DMS53 (cell line): ENCODE measurements around the gene SP8.
A peak's percentile ranks its signal among the peaks of the same experiment; 100 is the strongest.

ENCODE experiments used
- DNase-seq: peaks from one replicate; lab custom pipeline; 2025; lab: John Stamatoyannopoulos, UW

Gene SP8

DNA sequence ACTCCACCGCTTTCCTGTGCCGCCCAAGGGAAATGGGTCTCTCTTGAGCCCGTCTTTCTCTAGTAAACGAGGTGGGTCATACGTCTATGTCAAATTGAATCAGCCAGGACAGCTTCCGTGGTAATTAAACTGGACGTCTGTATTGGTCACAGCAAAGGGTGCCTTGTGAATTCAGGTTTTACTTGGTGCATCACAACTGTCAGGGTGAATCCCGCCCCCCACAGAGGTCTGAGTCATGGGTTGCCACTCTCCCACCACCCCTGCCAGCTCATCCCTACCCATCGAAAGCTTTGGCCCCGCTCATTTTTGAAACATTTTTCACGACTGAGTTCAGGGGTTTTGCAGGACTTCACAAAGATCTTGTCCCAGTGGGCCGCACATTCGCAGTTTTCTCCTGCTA is 8.0 kb upstream of the SP8 start:
- no peak for DNase-seq

DNA sequence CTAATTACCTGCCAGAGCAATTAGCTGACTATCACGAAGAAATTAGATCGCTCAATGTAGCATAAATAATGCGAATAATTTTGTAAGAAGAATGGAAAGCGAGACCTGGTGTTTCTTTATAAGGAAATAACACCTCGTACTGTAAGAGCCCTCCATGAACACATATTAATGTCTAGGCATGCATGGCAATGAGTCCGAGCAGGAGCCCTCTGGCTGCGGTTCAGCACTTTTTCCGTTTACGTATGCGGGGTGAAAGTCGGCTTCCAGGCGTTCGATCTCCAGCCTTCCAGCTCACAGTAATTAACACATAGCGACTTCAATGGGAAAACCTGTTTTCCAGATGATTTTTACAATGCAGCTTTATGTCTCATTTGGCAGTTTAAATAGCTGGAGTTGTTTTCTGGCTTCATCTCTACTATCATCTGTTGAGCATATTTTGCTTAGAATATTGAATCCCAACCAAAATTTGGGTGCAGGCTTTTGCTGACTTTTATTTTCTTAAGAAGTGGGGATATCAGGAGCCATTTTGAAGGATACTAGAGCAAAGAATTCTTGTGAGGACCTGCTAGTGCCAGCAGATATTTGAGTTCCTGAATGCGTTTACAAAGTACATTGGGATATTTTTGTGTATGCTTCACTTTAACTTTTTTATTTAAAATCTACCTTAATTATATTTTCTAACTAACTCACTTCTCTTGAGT is 7.2 kb upstream of the SP8 start:
- DNase-seq = no peak

DNA sequence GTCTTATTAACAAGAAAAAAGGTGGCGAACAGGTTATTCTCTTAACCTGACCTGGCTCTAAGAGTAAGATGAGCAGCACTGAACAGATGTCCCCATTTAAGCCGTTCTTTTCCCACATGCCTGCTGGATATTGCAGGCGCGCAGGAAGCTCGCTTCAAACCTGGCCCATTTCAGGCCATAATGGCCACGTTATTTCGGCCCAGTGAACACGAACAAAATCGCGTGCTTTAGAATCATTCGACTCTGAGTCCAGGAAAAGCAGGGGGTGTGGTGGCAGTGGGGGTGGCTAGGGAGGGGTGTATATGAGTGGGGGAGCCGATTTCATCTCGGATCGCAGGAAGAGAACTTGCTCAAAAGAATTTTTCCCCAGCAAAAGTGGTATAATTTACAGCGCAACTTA is 6.6 kb upstream of the SP8 start:
- no peak for DNase-seq

DNA sequence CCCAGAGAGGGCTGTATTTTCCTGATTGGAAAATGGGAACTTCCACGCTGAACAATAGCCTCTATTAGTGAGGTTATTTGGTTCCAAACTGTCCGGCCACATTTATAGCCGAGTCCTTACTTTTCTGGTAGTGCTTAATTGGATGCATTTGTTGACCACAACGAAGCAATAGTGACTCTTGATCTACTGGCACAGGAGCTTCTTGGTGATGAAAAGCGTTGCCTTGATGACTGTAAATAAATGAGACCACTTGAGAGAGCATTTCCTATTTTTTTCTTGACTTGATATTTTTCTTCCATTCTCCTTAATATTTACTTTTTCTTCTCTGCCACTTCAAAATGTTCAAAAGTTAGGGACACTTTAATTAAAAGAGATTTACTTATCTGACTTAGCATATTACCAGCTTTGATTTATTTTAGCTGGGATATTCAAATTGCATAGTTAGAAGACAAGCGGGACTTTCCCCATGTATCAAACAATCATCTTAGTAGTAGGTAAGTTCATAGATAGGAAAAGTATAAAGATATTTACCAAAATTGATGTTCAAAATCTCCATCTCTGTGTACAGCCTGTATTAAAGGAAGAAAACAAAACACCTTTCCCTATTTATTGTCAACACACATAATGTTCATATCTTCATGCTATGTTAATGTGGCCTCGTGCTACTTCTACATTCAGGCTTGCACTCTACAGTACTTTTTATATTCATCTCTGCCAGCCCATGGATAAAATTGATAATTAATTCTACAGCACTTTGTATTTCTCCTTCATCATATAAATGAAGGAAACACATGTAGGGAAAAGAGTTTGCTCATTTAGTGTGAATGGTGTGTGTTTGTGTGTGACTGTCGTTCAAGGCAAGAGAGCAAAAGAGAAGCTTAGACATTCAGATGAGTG is 5.1 kb upstream of the SP8 start:
- no peak for DNase-seq

DNA sequence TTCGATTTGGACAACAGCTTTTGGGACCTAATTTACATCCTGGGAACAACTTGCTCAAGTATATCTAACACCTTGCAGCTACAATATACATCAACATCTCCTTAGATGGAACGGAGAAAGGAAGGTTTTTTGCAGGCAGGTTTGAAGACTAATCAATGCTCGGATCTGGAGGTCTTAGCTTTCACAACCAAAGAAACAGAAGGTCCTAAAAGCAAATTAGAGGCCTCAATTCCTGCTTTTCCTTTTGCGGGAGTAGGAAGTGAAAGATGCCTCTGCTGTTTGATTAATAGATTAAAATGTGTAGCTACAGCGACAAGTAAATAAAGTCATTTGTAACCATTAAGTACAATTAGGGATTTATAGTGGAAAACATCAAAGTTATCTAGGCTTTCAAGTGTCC is 3.7 kb upstream of the SP8 start:
- no peak for DNase-seq

DNA sequence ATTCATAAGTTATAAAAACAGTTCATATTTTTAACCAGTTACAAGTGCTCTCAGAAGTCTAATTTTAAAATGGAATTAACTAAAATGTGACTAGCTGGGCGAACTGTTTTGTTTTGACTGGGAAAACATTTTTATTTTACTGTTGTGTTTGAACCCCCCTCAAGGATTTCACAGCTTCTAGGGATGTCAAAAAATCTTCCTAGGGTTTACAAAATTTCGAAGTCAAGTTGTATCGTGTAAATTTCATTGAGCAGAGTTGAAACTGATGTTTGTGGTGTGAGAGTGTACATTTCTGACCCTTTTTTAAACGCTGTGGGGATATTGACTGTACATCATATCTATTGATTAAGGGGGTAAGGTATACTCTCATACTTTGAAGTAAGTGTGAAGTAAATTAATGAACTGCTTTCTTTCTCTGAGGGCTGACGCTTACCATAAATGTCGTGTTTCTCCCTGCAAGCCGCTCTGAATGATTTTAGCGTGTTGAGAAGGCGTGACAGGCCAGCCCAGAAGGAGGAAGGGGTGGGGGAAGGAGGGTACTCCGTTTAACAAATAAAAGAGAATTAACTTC is 1.8 kb upstream of the SP8 start:
- no peak for DNase-seq

DNA sequence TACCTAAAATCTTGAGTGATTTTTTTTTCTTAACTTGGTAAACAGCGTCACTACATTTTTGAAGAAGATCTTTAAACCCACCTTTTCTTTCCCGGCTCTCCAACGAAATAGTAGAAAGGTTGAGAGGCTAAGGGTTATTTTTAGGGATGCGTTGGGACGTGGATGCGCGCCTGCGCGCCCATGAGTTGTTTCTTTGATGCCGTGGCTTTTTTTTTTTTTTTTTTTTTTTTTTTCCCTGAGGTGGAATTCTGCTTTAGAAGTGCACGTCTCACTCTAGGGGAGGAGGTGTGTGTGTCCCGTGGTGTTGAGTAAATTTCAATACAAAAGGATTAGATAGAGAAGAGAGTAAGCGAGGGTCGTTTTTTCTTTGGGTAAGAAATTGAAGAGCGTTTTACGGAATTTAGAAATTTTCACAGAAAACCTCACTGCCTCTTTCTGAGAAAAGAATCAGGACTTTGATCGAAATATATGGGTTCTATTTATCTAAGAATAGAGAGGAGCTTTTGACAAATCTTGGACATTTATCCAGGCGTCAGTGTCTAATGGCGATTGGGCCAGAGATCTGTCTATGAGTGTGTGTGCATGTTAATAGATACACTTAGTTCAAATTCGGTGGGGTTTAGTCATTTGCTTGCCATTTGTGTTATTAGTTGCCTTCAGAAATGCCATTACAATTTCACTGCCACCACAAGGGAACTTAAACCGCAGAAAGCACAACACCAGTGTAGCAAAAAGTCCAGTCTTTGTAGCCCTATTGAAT is 1.2 kb upstream of the SP8 start:
- DNase-seq = peak; percentile 89

GRCh38 chr7:20786421-20786778 is 286 bp downstream of the SP8 start:
- DNase-seq = peak; percentile 78

GRCh38 chr7:20786049-20786412 is 655 bp downstream of the SP8 start:
- DNase-seq = no peak

GRCh38 chr7:20785157-20786048 is 1.3 kb downstream of the SP8 start:
- DNase-seq = peak; percentile 91

GRCh38 chr7:20784388-20785156 is 2.1 kb downstream of the SP8 start:
- DNase-seq = peak; percentile 95

DNA sequence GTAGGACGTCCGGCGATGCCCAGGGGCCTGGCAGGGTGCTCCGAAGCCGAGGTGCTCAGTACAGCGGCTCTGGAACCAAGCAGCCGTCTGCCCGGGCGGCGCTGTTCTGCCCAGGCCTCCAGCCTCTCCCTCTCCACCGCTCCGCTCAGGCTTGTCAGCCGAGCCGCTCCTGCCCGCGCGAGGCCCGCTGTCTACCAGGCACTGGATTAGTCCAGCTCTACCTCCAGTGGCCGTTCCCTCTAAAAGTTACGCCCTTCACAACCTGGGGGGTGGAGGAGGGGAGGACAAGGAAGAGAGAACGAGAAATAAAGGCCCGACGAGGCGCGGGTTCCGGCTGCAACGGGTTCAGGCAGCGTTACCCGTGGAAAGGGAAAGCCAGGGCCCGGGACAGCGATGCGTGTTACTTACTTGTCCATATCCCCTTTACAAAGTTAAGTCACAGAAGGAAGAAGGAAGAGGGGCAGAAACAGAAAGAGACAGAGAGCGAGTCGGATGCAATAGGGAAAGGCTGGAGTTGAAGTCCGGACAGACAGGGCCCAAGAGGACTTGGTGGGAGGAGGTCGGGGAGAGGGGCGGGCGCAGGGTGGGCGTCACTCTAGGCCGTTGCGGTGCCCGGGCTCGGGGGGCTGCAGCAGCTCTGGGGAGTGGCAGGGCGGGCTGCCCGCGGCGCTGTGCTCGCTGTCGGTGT is 2.8 kb downstream of the SP8 start:
- DNase-seq = peak; percentile 86

- DNase-seq = no peak
Measured at GRCh38 chr7:20783125-20783699, 3.5 kb downstream of the SP8 start.

- DNase-seq = no peak
Measured at GRCh38 chr7:20779041-20779440, 7.6 kb downstream of the SP8 start.

DNA sequence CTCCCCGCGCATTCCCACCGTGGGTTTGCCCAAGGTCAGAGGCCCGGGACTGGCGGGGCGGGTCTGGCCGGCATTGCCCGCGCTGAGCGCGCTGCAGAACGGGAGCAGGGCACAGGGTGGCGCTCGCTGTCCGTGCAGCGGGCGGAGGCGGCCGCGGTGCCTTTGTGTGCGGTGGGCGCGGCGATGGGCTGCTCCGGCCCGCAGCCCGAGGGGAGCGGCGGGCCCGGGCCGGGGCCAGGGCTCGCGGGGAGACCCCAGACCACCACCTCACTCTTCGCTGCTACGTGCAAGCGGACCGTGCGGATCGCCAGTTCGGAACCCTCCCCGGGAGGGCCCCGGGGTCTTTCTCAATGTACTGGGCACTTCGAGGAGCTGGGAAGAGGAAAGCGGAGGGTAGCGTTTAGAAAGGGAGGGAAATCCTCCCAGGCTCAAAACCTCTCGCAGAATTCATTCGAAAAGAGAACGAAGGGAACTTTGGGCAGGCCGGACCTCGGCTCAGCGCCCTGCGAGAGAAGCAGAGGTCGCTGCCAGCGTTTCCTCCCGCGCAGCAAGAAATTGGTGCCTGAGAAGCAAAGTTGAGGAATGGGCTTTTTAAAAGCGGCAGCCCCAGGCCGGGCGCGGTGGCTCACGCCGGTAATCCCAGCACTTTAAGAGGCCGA is 8.5 kb downstream of the SP8 start:
- peak; percentile 93 for DNase-seq

GRCh38 chr7:20777377-20778062 is 9.2 kb downstream of the SP8 start:
- DNase-seq = peak; percentile 92

DNA sequence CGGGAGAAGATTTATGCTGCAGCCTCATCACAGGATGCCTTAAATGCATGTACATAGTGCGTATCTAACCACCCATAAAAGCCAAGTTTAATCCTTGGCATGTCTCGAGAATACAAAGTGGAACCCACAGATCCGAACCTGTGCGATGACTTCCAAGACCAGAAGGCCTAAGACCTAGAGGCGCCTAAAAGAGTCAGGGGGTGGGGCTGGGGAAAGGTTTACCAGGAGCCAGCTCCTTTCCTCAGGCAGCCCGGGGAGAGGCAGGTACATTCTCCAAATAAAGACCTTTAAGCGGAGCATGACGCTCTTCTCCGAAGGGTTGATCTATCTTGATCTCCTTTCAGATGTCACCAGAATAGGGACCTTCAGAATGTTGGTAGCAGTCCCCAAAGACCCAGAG is 9.7 kb downstream of the SP8 start:
- DNase-seq = no peak

- no peak for DNase-seq
Measured at GRCh38 chr7:20776214-20776911, 10.3 kb downstream of the SP8 start.
